ENCODE data around the gene NUDT8.
"Not testable (repeated sequence)": the region's sequence is repeated elsewhere in the genome, so short reads cannot be mapped to it uniquely, and the experiment has no call there.

The NUDT8 gene

DNA sequence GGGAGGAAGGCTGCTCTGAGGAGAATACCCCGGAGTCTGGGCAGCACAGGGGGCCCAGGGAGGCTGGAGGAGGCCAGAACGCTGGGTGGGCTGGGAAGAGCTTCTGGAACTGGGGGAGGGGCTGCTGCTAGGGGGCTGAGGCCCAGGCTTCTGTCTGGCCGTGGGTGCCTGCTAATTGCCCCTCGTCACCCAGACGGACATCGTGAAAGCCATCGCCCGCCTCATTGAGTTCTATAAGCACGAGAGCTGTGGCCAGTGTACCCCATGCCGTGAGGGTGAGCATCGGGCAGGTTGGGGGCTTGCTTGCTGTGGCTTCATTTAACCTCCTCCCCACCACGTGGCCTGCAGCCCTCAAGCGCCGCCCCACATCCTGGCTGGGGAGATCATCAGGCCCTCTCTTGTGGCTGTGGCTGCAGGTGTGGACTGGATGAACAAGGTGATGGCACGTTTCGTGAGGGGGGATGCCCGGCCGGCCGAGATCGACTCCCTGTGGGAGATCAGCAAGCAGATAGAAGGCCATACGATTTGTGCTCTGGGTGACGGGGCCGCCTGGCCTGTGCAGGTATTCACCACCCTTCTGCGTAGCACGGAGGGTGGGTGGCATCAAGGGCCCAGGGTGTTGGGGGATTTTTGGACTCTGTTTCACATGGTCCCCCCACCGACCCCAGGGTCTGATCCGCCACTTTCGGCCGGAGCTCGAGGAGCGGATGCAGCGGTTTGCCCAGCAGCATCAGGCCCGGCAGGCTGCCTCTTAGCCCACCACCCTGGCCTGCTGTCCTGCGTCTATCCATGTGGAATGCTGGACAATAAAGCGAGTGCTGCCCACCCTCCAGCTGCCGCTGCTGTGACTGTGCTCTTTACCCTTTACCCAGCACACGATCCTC, 17.8 kb downstream of the NUDT8 start:
- no peak for DNase-seq (ENCODE audit: low read depth)

DNA sequence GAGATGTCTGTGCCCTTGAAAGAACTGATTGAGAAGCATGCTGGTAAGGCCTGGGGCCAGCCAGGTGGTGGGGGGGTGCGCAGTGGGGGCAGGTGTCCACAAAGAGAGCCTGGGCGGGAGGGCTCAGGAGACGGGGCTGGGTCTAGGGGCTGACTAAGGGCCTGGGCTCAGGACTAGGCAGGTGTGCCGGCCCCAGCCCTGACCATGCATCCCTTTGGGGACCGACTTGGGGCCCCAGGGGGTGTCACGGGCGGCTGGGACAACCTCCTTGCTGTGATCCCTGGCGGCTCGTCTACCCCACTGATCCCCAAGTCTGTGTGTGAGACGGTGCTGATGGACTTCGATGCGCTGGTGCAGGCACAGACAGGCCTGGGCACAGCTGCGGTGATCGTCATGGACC, 18.6 kb downstream of the NUDT8 start:
- DNase-seq (ENCODE audit: low read depth) = no peak

DNA sequence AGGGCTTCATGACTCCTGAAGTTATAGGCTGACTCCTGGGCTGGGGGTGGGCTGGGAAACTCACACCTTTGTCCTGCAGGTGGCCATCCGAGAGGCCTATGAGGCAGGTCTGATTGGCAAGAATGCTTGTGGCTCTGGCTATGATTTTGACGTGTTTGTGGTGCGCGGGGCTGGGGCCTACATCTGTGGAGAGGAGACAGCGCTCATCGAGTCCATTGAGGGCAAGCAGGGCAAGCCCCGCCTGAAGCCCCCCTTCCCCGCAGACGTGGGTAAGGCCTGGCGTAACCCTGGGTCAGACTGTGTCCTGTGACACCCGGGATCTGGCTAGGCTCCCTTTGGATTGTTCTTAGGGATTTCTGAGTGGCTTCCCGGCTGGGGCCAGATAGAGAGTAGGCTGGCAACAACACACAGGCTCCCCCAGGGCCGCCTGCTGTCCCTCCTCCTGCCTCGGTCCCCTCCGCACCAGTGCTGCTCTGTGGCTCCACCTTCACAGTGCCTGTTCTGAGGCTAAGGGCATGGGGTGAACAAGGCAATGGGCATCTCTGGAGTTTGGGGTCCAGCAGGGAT, 19.4 kb downstream of the NUDT8 start:
- DNase-seq (ENCODE audit: low read depth) = no peak

DNA sequence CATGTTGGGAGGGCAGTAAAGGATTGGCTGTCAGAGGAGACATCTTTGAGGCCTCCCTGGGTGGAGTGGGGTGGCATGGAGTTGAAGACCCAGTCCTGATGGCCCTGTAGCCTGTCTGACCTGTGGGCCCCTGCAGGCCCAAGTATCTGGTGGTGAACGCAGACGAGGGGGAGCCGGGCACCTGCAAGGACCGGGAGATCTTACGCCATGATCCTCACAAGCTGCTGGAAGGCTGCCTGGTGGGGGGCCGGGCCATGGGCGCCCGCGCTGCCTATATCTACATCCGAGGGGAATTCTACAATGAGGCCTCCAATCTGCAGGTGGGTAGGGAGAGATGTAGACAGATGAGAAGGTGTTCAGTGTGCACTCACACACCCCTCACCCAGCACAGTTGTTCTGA, 20.4 kb downstream of the NUDT8 start:
- DNase-seq (ENCODE audit: low read depth) = no peak

DNA sequence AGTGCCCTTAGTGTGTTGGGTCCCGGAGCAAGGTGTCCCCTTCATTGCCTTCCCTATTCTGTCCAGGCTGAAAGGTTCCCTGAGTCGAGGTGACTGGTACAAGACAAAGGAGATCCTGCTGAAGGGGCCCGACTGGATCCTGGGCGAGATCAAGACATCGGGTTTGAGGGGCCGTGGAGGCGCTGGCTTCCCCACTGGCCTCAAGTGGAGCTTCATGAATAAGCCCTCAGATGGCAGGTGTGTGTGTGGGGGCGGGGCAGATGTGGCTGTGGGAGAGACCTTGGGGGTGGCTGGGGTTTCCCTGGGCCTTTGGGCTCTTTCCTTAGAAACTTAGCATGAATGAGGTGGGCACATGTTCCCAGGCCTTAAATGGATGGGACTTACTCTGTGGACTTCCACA, 21.3 kb downstream of the NUDT8 start:
- DNase-seq (ENCODE audit: low read depth) = no peak

DNA sequence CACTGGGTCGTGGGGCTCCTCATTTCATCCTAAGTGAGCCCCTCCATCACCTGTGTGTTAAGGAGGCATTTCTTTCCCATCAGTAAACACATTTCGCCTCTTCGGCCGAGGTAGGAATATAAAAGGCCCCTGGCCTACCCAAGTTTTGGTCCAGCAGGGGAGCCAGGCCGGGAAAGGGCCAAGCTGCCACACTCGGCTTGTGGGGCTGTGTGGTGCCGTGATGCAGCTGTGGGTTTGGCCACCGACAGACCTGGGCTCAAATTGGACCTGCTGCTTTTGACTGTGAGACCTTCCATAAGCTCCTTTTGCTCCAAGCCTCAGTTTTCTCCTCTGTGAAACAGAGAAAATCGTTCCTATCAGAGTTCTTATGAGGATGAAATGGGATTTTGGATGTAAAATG, 22.2 kb downstream of the NUDT8 start:
- no peak for DNase-seq (ENCODE audit: low read depth)

DNA sequence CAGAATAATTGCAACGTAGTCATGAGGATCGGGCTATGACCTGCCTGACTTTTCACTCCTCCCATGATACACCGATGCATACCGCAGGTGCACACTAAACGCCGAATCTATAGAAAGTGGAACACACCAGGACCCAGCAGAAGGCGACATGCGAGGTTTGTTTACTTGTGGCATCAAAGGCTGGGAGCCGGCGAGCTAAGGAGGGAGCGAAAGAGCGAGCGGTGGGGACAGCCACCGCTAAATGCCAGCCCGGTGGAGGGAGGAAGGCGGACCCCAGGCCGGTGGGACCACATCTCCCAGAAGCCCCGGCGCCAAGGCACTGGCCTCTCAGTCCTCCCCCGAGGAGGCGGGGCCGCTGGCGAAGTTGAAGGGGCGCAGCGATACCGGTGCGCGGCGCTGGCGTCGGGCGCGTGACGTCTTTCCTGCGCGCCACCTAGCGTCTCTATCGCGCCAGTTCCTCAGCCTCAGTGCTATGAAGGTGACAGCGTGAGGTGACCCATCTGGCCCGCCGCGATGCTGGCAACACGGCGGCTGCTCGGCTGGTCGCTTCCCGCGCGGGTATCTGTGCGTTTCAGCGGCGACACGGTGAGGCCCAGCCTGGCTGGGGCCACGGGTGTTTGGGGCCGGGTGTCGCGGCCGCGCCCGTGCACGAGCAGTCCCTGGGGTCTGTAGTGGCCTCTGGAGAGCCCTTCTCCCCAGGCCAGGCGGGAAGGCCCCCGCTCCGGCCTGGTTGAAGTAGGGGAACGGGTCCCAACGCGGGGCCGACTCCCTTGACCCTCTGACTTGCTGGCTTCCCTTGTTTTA, 23.0 kb downstream of the NUDT8 start, which contains the start of gene NDUFV1:
TSS of gene NDUFV1 (plus strand) at position 445 of the 804 bp plus-strand sequence. CDS start at position 514, 69 bp downstream.
- DNase-seq (ENCODE audit: low read depth) = peak; percentile 96

DNA sequence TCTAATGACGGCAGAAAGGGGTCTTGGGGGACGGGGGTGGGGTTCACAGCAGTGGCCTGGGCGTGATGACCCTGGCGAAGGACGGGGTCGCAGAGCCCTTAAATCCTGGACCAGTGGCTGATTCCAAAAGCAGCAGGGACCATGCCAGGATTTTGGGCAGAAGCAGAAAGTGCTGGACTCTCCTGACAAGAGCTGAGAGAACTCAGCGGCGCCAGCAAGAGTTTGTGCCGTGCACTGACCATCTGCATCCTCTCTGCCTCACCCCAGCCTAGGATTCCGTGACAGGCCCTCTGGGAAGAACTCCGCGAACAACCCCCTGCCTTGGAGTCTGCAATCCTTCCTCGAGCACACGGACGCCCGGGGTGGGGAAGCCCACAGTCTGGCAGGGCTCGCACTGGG, 23.6 kb downstream of the NUDT8 start:
- no peak for DNase-seq (ENCODE audit: low read depth)

DNA sequence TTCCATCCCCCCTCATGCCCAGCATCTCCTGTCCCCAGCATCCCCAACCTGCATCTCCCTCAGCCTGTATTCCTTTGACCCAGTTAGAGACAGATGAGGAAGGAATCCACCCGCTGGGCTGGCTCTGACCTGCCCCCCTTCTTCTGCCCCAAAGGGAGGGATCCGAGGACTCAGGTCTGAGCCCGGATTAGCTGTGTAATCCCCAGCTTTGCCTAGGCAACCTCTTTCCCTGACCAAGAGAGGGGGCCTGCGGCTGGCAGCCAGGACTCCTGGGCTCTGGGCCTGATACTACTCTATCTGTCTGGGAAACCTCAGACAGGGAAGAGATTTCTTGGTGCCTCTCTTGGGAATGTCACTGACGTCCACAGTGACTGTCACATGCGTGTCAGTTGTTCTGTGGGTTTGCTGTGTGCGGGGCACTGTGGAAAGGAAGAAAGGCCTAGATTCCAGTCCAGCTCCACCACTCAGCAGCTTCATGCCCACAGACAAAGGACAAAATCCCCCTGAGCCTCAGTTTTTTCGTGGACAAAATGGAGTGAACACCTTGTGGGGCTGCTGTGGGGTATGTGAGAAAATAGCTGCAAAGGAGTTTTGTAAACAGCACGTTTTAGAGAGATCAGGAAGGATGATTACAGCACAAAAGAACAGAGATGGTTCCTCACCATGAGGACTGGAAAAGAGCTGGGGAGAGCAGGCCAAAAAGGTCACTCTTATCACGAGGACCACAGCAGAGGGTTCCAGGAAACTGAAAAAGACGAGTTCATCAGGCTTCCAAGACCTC, 24.3 kb downstream of the NUDT8 start:
- DNase-seq (ENCODE audit: low read depth) = no peak

DNA sequence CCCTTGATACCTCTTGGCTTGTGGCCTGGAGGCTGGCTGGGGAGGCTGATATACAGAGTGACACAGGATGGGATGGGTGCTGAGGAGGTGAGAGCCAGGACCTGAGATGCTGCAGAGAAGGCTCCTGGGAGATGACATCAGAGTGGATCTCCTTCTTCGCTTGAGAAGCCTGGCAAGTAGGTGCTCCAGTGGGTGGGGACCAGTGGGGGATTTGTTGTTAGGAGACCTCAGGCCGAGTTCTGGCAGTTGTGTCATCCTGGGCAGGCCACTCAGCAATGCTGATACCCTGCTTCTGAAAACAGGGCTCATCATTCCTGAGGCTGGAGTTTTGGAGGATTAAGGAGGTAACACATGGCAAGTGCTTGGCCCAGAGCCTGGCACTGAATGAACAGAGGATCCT, 24.9 kb downstream of the NUDT8 start:
- no peak for DNase-seq (ENCODE audit: low read depth)

DNA sequence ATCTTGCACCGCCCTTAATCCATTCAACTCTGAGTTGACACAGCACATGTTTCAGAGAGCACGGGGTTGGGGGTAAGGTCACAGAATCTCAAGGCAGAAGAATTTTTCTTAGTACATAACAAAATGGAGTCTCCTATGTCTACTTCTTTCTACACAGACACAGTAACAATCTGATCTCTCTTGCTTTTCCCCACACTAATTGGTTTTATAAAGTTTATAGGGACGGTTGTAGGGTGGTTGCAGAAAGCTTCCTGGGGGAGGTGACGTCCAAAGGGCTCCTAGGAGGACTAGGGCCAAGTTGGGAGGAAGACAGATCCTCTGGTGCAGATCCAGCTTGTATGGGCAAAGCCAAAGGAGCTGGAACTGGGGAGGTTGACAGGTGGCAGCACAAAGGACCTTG, 25.6 kb downstream of the NUDT8 start:
- DNase-seq (ENCODE audit: low read depth) = not testable (repeated sequence)

DNA sequence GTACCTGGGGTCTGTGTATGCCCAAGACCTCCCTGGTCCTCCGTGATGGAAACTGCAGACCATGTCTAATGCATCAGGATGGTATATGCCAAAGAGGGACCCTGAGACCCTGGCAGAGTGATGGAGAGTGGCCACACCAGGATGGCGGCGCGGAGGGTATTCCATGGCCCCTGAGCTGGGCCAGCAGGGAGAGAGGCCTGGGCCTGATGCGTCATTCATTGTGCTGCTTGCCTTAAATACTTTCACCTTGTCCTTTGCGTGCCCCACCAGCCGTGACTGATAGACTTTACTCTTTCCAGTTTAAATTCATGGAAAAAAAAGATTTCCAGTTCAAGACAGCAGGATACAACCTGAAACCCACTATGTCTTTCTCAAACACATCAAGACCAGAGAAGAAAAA, 28.6 kb downstream of the NUDT8 start:
- no peak for DNase-seq (ENCODE audit: low read depth)

DNA sequence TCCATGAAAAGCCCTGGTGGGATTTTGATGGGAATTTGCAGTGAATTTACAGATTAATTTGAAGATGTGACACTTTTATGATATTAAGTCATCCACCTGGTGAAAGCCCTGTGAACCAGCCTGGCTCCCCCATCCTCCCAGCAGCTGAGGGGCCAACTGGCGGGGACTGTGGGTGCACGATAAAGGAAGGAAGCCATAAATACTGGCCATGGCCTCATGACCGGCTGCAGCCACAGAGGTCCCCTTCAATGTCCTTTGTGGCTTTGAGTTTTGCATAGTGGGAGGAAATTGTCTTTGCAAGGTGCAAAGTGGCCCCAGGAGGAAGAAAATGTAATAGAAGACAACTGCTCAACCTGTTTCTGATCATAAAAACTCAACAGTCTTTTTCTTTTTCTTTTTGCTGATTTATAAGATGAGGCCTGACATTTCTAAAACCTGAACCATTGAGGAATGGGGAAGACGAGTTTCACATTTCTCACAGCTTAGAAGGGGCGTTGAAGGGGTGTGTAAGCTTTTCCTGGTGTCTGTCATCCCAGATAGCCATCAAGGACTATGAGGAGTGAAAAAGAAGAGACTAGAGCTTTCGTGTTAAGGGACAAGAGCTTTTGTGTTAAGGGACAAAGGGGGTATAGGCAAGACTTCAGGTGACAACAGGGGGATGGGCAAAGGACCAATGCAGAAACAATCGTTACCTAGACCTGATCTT, 29.3 kb downstream of the NUDT8 start:
- DNase-seq (ENCODE audit: low read depth) = no peak

DNA sequence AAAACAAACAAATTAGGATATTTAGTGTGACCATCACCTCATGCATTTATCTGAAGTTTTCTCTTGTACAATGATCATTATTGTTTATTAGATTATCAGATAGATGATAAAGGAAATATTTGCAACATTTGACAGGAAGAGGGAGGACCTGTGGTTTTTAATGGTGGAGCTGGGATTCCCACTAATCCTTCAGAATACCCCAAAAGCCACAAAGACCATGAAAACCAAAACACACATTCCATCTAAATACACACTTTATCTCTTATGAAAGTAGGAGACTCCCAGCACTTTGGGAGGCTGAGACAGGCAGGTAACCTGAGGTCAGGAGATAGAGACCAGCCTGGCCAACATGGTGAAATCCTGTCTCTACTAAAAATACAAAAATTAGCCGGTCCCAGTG, 30.6 kb downstream of the NUDT8 start:
- DNase-seq (ENCODE audit: low read depth) = no peak

DNA sequence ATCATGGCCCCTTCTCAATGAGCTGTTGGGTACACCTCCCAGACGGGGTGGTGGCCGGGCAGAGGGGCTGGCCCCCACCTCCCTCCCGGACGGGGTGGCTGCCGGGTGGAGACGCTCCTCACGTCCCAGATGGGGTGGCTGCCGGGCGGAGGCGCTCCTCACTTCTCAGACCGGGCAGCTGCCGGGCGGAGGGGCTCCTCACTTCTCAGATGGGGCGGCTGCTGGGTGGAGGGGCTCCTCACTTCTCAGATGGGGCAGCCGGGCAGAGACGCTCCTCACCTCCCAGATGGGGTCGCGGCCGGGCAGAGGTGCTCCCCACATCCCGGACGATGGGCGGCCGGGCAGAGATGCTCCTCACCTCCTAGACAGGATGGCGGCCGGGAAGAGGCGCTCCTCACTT, 31.8 kb downstream of the NUDT8 start:
- DNase-seq (ENCODE audit: low read depth) = not testable (repeated sequence)

DNA sequence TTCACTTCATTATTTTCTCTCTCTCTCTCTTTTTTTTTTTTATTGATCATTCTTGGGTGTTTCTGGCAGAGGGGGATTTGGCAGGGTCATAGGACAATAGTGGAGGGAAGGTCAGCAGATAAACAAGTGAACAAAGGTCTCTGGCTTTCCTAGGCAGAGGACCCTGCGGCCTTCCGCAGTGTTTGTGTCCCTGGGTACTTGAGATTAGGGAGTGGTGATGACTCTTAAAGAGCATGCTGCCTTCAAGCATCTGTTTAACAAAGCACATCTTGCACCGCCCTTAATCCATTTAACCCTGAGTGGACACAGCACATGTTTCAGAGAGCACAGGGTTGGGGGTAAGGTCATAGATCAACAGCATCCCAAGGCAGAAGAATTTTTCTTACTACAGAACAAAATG, 32.3 kb downstream of the NUDT8 start:
- DNase-seq (ENCODE audit: low read depth) = not testable (repeated sequence)

DNA sequence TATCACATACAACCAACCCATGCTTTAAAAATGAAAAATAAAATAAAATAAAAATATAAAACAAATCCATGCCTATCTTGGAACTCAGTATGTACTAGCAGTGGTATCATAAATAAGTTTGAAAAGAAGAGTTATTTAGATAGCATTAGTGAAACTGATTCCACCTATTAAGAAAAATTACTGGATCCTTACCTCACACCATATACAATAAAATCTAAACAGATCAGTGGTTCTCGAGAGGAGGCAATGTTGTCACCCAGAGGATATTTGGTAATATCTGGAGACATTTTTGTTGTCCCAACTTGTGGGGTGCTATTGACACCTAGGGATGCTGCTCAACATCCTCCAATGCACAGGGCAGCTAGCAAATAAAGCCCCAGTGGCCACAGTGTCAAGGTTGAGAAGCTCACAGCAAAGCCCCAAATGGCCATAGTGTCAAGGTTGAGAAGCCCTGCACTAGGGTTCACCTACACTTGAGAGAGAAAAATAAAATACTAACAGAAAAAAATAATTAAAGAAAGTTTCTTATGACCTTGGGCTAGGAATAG, 32.9 kb downstream of the NUDT8 start:
- no peak for DNase-seq (ENCODE audit: low read depth)

DNA sequence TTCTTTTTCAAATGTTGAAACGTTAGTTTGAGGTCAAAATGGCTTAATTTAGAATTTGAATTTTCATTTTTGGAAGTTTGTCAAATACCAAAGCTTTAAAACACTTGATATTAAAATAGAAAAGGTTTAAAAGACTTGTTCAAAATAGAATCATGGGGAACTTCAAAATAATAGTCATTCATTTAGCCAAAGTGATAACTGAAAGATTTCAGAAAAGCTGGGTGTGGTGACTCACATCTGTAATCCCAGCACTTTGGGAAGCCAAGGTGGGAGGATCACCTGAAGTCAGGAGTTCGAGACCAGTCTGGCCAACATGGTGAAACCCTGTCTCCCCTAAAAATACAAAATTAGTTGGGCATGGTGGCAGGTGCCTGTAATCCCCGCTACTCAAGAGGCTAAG, 35.3 kb downstream of the NUDT8 start:
- no peak for DNase-seq (ENCODE audit: low read depth)

DNA sequence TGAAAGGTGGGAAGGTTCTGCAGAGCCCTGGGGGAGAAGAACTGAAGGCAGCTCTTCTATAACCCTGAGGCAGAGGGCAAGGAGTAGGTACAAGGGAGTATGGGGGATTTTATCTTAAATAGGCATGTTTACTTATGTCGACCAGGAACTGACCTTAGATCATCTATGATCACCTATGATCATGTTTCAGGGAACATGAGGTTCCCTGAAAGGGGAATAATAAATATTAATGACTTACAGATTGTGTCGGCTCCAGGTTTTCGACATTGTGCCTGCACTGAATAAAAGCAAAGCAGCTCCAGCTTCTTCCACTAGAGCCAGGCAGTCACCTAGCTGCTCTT, 36.2 kb downstream of the NUDT8 start:
- no peak for DNase-seq (ENCODE audit: low read depth)

DNA sequence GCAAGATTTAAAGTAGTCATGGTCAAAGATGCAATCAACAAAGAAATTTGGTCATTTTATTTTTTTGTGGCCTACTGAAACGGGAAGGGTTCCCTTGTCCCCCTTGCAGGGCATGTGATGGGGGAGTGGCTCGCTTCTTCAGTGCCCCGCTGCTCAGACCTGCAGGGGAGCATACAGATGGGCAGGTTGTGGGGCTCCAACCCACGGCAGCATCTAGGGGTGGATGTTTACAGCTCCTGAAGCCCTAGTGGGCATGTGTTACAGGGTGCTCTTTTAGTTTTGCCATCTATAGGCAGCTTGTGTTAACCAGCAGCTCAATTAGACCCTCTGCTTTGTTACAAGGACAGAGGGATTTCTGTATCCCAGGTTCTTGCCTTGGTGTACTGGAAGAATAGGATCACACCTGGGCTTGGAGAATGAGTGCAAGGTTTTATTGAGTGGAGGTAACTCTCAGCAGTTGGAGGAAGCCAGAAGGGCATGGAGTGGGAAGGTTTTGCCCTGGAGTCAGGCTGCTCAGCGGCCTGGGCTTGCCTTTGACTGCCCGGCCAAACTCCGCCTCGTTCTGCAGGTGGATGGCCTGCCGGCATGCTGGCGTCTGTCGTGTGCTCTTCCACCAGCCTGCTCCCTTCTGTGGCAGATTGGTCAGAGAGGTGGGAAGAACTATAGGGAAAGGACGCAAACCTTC, 36.7 kb downstream of the NUDT8 start:
- DNase-seq (ENCODE audit: low read depth) = no peak

All from activated gamma-delta T cell treated with anti-CD3 and anti-CD28 coated beads, Interleukin-2, amount 50 U/mL, for 16 hours (primary cell).